NK-92 treated with Interleukin-12 subunit alpha and Interleukin-12 subunit beta, amount 100 ng/mL, for 24 hours (cell line): ENCODE measurements around the gene SAMD10.
A peak's percentile ranks its signal among the peaks of the same experiment; 100 is the strongest.
"Not testable (repeated sequence)": the region's sequence is repeated elsewhere in the genome, so short reads cannot be mapped to it uniquely, and the experiment has no call there.

Experiments used
- DNase-seq: peaks from one replicate; lab custom pipeline; 2025; lab: John Stamatoyannopoulos, UW

The SAMD10 gene

GRCh38 chr20:64001607-64002011 lies 22.2 kb upstream of the SAMD10 start:
- DNase-seq = no peak

- no peak for DNase-seq
Observed at GRCh38 chr20:64000906-64001305, 21.5 kb upstream of the SAMD10 start.

GRCh38 chr20:63982937-63983336 lies 3.5 kb upstream of the SAMD10 start:
- DNase-seq = no peak

GRCh38 chr20:63980806-63981728 lies 1.6 kb upstream of the SAMD10 start, which contains the start of gene PRPF6:
Gene PRPF6 (plus strand): TSS chr20:63981132. CDS start chr20:63981246, 114 bp downstream.
- DNase-seq = peak; percentile 91

- no peak for DNase-seq
Observed at GRCh38 chr20:63980317-63980805, 919 bp upstream of the SAMD10 start.

- no peak for DNase-seq
Observed at GRCh38 chr20:63979229-63979556, 249 bp downstream of the SAMD10 start.

GRCh38 chr20:63978319-63979228 lies 868 bp downstream of the SAMD10 start:
- peak; percentile 81 for DNase-seq

GRCh38 chr20:63977739-63978276 lies 1.6 kb downstream of the SAMD10 start:
- DNase-seq = peak; percentile 62

GRCh38 chr20:63976980-63977738 lies 2.3 kb downstream of the SAMD10 start:
- no peak for DNase-seq

GRCh38 chr20:63976511-63976910 lies 2.9 kb downstream of the SAMD10 start:
- DNase-seq = not testable (repeated sequence)

- no peak for DNase-seq
Observed at GRCh38 chr20:63974402-63975200, 4.8 kb downstream of the SAMD10 start.

- no peak for DNase-seq
Observed at GRCh38 chr20:63973636-63974401, 5.6 kb downstream of the SAMD10 start.

GRCh38 chr20:63973160-63973479 lies 6.3 kb downstream of the SAMD10 start:
- no peak for DNase-seq

GRCh38 chr20:63972312-63973159 lies 6.9 kb downstream of the SAMD10 start:
- DNase-seq = no peak

- DNase-seq = not testable (repeated sequence)
Observed at GRCh38 chr20:63971960-63972311, 7.5 kb downstream of the SAMD10 start.

GRCh38 chr20:63970714-63971431 lies 8.6 kb downstream of the SAMD10 start:
- no peak for DNase-seq

- DNase-seq = no peak
Observed at GRCh38 chr20:63969838-63970713, 9.4 kb downstream of the SAMD10 start, which contains the start of gene ZNF512B. Gene ZNF512B (minus strand): TSS chr20:63969930. CDS start chr20:63967950, 1,980 bp downstream.
